Measurements from ENCODE around the gene PAX7. TPM values are rescaled to one million over a fixed set of nuclear protein-coding genes. Genes with fewer than 3 reads are reported as not detected.

PAX7 gene
- total RNA-seq, 1 donor from 2014 or later: 1.4 TPM

- H3K9me3 Mint-ChIP-seq (ENCODE audit: unreplicated experiment): no peaks in the 10 kb centered on the region
- H3K4me3 Mint-ChIP-seq (ENCODE audit: unreplicated experiment): no peak overlapping the region
- peak; percentile 24 for DNase-seq (ENCODE audit: low spot score)
- H3K4me1 Mint-ChIP-seq (ENCODE audit: unreplicated experiment): peaks cover 3% of the 10 kb centered on the region
- no peaks in the 10 kb centered on the region for H3K36me3 Mint-ChIP-seq (ENCODE audit: low read depth, unreplicated experiment)
- peaks cover 8% of the 10 kb centered on the region for H3K27me3 Mint-ChIP-seq (ENCODE audit: unreplicated experiment)
- H3K27ac Mint-ChIP-seq (ENCODE audit: unreplicated experiment): no peak overlapping the region
- peak; percentile 58 for TF ChIP-seq CTCF (IDR thresholded peaks at IDR 0.05; ENCODE audit: unreplicated experiment)
These were observed 50.8 kb downstream of the PAX7 start for GRCh38 chr1:18681423-18681835.

- no peaks in the 10 kb centered on the region for H3K4me1 Mint-ChIP-seq (ENCODE audit: unreplicated experiment)
- H3K27me3 Mint-ChIP-seq (ENCODE audit: unreplicated experiment): peaks cover 8% of the 10 kb centered on the region
- DNase-seq (ENCODE audit: low spot score): no peak
- no peaks in the 10 kb centered on the region for H3K9me3 Mint-ChIP-seq (ENCODE audit: unreplicated experiment)
- H3K27ac Mint-ChIP-seq (ENCODE audit: unreplicated experiment): no peak overlapping the region
- TF ChIP-seq CTCF (IDR thresholded peaks at IDR 0.05; ENCODE audit: unreplicated experiment): no peak
- H3K4me3 Mint-ChIP-seq (ENCODE audit: unreplicated experiment): no peak overlapping the region
- no peaks in the 10 kb centered on the region for H3K36me3 Mint-ChIP-seq (ENCODE audit: low read depth, unreplicated experiment)
These were observed 51.7 kb downstream of the PAX7 start for GRCh38 chr1:18682375-18682774.

GRCh38 chr1:18684303-18684702 lies 53.7 kb downstream of the PAX7 start:
- Mint-ChIP-seq H3K27me3 (ENCODE audit: unreplicated experiment) (peaks cover 8% of the 10 kb centered on the region), H3K9me3 (ENCODE audit: unreplicated experiment) (no peaks in the 10 kb centered on the region), H3K4me1 (ENCODE audit: unreplicated experiment) (no peaks in the 10 kb centered on the region), H3K27ac (ENCODE audit: unreplicated experiment) (no peak overlapping the region), H3K4me3 (ENCODE audit: unreplicated experiment) (no peak overlapping the region), H3K36me3 (ENCODE audit: low read depth, unreplicated experiment) (no peaks in the 10 kb centered on the region)
- DNase-seq (ENCODE audit: low spot score): no peak
- TF ChIP-seq CTCF (IDR thresholded peaks at IDR 0.05; ENCODE audit: unreplicated experiment): no peak

GRCh38 chr1:18686540-18686939 lies 55.9 kb downstream of the PAX7 start:
- no peaks in the 10 kb centered on the region for H3K9me3 Mint-ChIP-seq (ENCODE audit: unreplicated experiment)
- H3K27ac Mint-ChIP-seq (ENCODE audit: unreplicated experiment): no peak overlapping the region
- DNase-seq (ENCODE audit: low spot score): no peak
- peaks cover 2% of the 10 kb centered on the region for H3K4me1 Mint-ChIP-seq (ENCODE audit: unreplicated experiment)
- peaks cover 8% of the 10 kb centered on the region for H3K27me3 Mint-ChIP-seq (ENCODE audit: unreplicated experiment)
- no peaks in the 10 kb centered on the region for H3K36me3 Mint-ChIP-seq (ENCODE audit: low read depth, unreplicated experiment)
- no peak for TF ChIP-seq CTCF (IDR thresholded peaks at IDR 0.05; ENCODE audit: unreplicated experiment)
- H3K4me3 Mint-ChIP-seq (ENCODE audit: unreplicated experiment): no peak overlapping the region

GRCh38 chr1:18687273-18687672 lies 56.6 kb downstream of the PAX7 start:
- Mint-ChIP-seq H3K9me3 (ENCODE audit: unreplicated experiment) (no peaks in the 10 kb centered on the region), H3K27ac (ENCODE audit: unreplicated experiment) (no peak overlapping the region), H3K4me1 (ENCODE audit: unreplicated experiment) (peaks cover 2% of the 10 kb centered on the region), H3K36me3 (ENCODE audit: low read depth, unreplicated experiment) (no peaks in the 10 kb centered on the region), H3K27me3 (ENCODE audit: unreplicated experiment) (peaks cover 11% of the 10 kb centered on the region), H3K4me3 (ENCODE audit: unreplicated experiment) (no peak overlapping the region)
- TF ChIP-seq CTCF (IDR thresholded peaks at IDR 0.05; ENCODE audit: unreplicated experiment): no peak
- DNase-seq (ENCODE audit: low spot score): no peak
